Measurements from ENCODE around the gene COL9A3.

Gene COL9A3

DNA sequence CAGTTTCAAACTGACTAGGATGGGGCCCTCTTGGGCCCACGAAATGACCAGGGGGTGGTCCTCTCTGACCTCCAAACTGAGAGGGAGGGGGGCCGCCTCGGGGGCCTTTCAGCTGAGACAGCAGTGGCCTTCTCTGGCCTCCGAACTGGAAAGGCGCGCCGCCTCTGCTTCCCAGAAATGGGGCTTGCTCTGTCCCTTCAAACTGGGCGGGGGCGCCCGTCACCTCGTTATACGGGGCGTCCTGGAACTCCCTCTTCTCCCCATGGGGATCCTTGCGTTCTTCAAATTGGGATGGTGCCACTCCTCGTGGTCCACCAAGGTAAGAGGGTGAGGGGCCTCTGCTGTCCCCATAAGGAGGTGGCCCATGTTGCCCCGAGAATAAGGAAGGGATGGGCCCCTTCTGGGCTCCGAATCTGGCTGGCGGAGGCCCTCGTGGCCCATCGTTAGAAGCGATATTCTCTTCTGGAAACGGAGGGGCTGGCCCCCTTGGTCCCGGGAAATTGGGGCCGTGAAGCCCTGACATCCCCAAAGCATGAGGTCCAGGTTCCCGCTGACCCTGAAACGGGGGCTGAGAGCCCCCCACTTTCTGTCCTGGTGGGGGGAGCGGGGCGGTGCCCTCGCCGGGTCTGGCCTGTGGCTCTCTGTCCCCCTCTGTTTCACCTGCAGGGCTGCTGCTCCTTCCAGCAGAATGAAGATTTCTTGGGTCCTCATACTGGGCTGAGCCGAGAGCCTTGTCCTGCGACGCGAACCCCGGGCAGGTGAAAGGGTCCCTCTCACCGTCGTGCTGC, 63.5 kb downstream of the COL9A3 start:
- DNase-seq (ENCODE audit: low read depth): no peak

GRCh38 chr20:62880935-62881661, 64.2 kb downstream of the COL9A3 start:
- DNase-seq (ENCODE audit: low read depth): no peak

GRCh38 chr20:62881662-62882395, 65.0 kb downstream of the COL9A3 start:
- DNase-seq (ENCODE audit: low read depth): no peak

DNA sequence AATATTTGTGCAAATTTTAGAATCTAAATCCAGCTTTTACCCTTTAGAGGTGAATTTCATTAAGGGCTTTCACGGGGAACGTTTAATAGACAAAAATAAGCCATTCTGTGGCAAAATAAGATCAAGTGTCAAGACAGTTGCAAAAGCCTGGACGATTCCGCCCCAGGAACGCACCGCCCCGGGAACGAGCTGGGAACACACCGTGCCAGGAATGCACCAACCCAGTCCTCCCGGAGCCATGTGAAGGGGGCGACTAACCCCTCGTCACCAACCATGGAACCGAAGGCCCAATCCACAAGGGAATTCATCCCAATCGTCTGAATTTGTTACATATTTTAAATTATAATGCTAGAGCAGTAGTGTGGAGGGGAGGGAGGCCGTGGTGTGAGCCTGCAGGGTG, 65.6 kb downstream of the COL9A3 start:
- no peak for DNase-seq (ENCODE audit: low read depth)

DNA sequence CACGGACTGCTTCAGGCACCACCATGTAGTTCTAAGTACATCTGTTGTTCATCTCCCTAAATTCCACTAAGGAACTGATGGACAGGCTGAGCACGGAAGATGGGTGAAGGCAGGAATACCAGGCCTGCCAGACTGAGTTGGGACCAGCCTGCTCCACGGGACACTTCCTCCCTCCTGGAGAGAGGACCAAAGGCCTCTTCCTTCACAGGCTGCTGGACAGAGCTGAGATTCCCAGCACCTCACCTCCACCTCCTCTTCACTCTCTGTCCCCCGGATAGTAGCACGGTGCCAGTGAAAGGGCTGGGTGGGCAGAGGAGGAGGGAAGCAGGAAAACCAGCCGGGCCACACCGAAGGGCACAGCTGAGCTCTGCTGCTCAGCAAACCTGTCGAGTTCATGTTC, 67.7 kb downstream of the COL9A3 start:
- DNase-seq (ENCODE audit: low read depth): no peak

DNA sequence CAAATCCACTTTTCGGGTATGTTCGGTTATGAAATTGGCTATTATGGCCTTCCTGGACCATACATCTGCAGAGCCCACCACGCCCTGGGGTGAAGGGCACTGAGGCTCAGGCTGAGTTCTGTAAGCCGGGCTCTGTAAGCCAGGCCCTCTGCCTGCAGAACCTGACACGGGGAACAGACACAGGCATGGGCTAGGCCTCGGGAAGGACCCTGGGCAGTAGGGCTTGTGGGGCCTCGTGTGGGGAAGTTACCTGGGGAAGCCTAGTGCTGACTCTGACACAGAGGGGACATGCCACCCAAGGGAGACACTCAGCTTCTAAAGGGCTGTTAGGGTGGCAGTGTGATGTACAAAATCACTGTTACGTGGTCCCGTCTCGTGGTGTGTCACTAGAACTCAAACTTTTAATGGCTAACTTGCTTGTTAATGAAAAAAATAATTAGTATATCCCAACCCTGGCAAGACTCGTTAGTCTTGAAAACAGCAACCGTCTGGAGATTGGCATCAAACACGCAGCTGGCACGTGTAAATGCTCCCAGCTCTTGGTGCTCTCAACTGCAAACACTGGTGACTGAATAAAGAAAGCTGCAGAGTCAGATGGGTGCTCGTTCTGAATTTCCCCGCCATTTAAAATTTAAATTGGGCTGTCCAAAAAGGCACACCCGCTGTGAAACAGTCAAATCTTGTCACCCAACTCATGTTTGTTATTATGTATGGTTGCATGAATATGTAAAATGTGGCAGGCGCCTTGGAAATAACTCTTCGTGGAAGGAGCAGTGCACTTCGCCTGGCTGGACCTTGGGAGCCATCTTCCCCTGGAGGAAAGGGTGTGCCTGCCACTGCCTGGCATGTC, 68.4 kb downstream of the COL9A3 start:
- no peak for DNase-seq (ENCODE audit: low read depth)

GRCh38 chr20:62885896-62886708, 69.3 kb downstream of the COL9A3 start:
- no peak for DNase-seq (ENCODE audit: low read depth)

DNA sequence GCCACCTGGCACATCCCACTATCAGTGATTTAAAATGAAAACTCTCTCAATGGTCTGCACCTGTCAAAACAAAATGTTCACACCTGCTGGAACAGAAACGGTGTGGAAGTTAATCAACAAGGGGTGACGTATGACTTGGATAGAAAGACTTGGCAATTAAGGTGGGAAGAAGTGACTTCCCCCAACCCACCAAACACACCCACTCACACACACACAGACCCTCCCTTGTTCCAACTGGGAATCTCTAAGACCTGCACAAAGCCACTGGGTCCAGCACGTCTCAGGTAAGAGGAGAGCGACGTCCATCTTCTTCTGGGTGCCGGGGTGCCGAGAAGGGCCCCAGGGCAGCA, 69.8 kb downstream of the COL9A3 start:
- no peak for DNase-seq (ENCODE audit: low read depth)

DNA sequence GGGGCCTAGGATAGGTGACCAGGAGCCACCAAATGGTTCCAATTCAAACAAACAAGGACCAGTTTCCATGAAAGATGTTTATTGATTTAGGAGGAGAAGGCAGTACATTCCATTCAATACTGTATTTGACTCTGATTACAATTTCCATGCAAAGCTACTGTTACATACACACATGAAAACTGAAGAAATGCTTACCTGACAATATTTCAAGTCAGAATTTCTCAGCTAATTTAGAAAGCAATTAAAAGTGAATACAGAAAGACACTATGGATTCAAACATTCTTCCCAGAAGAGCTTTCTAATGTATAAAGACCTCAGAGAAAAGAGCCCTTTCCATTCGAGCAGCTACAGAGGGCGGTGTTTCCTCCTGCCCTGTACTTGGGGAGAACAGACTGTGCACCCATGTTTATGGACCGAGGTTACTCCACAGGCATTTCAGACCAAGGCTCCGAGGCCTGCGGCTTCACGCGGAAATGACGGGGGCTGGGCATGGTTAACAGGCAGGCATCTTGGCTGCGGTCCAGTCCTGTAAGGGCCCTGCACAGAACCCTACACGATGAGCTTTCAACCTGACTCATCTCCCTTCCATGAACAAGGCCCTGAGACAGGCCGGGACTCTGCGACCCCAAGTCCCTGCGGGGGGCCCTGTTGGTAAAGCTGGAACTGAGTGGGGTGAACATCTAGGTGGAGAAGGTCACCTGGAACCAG, 70.5 kb downstream of the COL9A3 start:
- DNase-seq (ENCODE audit: low read depth): peak; percentile 46

DNA sequence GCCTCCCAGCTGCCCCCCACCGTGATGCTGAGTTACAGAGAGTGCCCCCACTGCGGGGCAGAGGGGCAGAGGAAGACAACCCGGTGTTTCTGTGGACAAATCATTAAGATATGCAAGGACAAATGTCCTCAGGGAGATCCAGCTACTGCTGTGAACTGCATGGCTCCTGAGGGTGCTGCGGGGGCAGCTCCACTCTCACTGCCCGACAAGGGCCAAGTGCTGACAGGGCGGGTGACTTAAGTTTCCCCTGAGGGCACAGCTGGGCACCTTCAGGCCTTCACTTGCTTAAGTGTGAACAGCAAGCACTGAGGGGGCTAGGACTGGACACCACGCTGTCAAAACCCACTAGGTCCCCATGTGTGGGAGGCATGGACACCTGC, 71.0 kb downstream of the COL9A3 start:
- DNase-seq (ENCODE audit: low read depth): no peak

- DNase-seq (ENCODE audit: low read depth): no peak
Measured at GRCh38 chr20:62888406-62888805, 71.6 kb downstream of the COL9A3 start.

DNA sequence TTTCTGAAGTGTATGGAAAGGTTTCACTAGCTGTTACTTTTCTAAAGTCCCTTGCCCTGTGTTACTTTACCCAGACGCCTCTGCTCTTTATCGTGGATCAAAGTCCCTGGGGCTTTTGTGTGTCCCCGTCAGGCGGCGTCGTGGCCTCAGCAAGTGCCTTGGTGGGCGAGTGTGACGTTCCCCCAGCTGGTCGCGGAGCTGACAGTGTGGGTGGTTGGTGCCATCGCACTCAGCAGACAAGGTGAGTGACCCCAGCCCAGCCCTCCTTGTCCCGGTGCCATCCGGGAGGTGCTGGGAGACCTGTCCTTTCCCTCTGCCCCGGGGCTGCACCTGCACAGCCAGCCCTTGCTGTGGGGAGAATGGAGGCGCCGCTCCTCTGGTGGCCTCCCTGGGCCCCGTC, 72.1 kb downstream of the COL9A3 start:
- no peak for DNase-seq (ENCODE audit: low read depth)

- no peak for DNase-seq (ENCODE audit: low read depth)
Measured at GRCh38 chr20:62889411-62889810, 72.6 kb downstream of the COL9A3 start.

GRCh38 chr20:62889871-62890270, 73.0 kb downstream of the COL9A3 start:
- DNase-seq (ENCODE audit: low read depth): no peak

- DNase-seq (ENCODE audit: low read depth): no peak
Measured at GRCh38 chr20:62890444-62890843, 73.6 kb downstream of the COL9A3 start.
